Suprapubic skin (tissue), 4 donors: ENCODE measurements around the gene NNAT. TPM values are rescaled to one million over a fixed set of nuclear protein-coding genes. Genes with fewer than 3 reads are reported as not detected.
"Not testable (repeated sequence)": the region's sequence is repeated elsewhere in the genome, so short reads cannot be mapped to it uniquely, and the experiment has no call there.

ENCODE experiments used
- DNase-seq, 2 donors: peaks; one replicate each; pipeline ENCODE4 v3.0.0-alpha.2; 2019; ENCODE audit warnings: low spot score in 2 of 2
- H3K27ac ChIP-seq: fragments of 200-600 bp; sonication (generic); one replicate; pipeline ENCODE4 v1.5.1; 2019
- H3K27me3 ChIP-seq: fragments of 200-600 bp; sonication (generic); one replicate; pipeline ENCODE4 v1.5.1; 2019
- H3K36me3 ChIP-seq: fragments of 200-600 bp; sonication (generic); one replicate; pipeline ENCODE4 v1.5.1; 2019
- H3K4me1 ChIP-seq: fragments of 200-600 bp; sonication (generic); one replicate; pipeline ENCODE4 v1.5.1; 2019
- H3K4me3 ChIP-seq: fragments of 200-600 bp; sonication (generic); one replicate; pipeline ENCODE4 v1.5.1; 2019; ENCODE audit warnings: mild to moderate bottlenecking
- H3K9me3 ChIP-seq: fragments of 200-600 bp; sonication (generic); one replicate; pipeline ENCODE4 v1.5.1; 2019
- CTCF ChIP-seq, 2 donors: fragments of 200-600 bp in 1 of 2; fragments of 450-650 bp in 1 of 2; sonication (generic) in 1 of 2; IDR thresholded peaks; one replicate each; pipeline ENCODE4 v1.5.1; 2016 to 2019; ENCODE audit warnings: antibody characterized with exemption in 2 of 2, mild to moderate bottlenecking in 1 of 2, moderate library complexity in 1 of 2
- EP300 ChIP-seq: sonication (generic); formaldehyde crosslinking; IDR thresholded peaks from one replicate; pipeline ENCODE4 v1.6.1; 2017; ENCODE audit warnings: antibody characterized with exemption
- POLR2A ChIP-seq, 2 donors: fragments of 450-650 bp; IDR thresholded peaks; one replicate each; pipeline ENCODE4 v1.6.1; 2017; ENCODE audit warnings: antibody characterized with exemption in 2 of 2, mild to moderate bottlenecking in 2 of 2, moderate library complexity in 2 of 2
- POLR2AphosphoS5 ChIP-seq, 3 donors: sonication (generic); formaldehyde crosslinking; IDR thresholded peaks; one replicate each; pipeline ENCODE4 v1.6.1; 2017; ENCODE audit warnings: antibody characterized with exemption in 3 of 3
- whole genome bisulfite sequencing: methylation state at CpG from one replicate; pipeline ENCODE4 v1.1.5; 2018; 5-methylcytosine and 5-hydroxymethylcytosine counted together
- total RNA-seq, 4 donors: library from RNA; depleted of rRNA; stranded (reverse); fragments of >200 nt; gene quantifications; one replicate each; pipeline ENCODE4 v1.1.0, GENCODE V29; 2016

Gene NNAT
- 10 to 100 TPM in 1 of 4 donors, 1 to 10 TPM in 3; 3.0 to 15.2 (median 6.2) TPM for total RNA-seq

- Histone ChIP-seq H3K4me1 (peaks cover 74% of the 10 kb centered on the region), H3K9me3 (no peaks in the 10 kb centered on the region), H3K36me3 (peaks cover 12% of the 10 kb centered on the region), H3K27me3 (no peaks in the 10 kb centered on the region), H3K27ac (no peak within 1 kb of the TSS), H3K4me3 (peak within 1 kb of the TSS; percentile 22)
- TF ChIP-seq POLR2A (IDR thresholded peaks at IDR 0.05) (no peak), POLR2AphosphoS5 (IDR thresholded peaks at IDR 0.05) (no peak), EP300 (no peak), CTCF (IDR thresholded peaks at IDR 0.05) (no peak)
- no peak for DNase-seq
- WGBS = 71% methylated on average over 68 of the region's 69 CpGs
These were observed at the start of gene NNAT for GRCh38 chr20:37521061-37521771. NNAT (plus strand) TSS chr20:37521250; CDS start chr20:37521332, 82 bp downstream.

GRCh38 chr20:37471741-37472235, 49.3 kb upstream of the NNAT start:
- H3K36me3 ChIP-seq = no peaks in the 10 kb centered on the region
- no peak overlapping the region for H3K4me3 ChIP-seq
- no peaks in the 10 kb centered on the region for H3K9me3 ChIP-seq
- TF ChIP-seq EP300 = no peak
- TF ChIP-seq POLR2AphosphoS5 (IDR thresholded peaks at IDR 0.05) = no peak
- TF ChIP-seq POLR2A (IDR thresholded peaks at IDR 0.05) = no peak
- no peak for TF ChIP-seq CTCF (IDR thresholded peaks at IDR 0.05)
- H3K27me3 ChIP-seq = no peaks in the 10 kb centered on the region
- no peak overlapping the region for H3K27ac ChIP-seq
- H3K4me1 ChIP-seq = no peaks in the 10 kb centered on the region
- WGBS = 80% methylated on average over 7 of the region's 7 CpGs
- no peak for DNase-seq

- not testable (repeated sequence) for H3K27ac ChIP-seq, H3K27me3 ChIP-seq, DNase-seq, H3K4me3 ChIP-seq, H3K9me3 ChIP-seq, H3K36me3 ChIP-seq, H3K4me1 ChIP-seq
- WGBS = 91% methylated on average over 6 of the region's 6 CpGs
These were observed 48.6 kb upstream of the NNAT start for GRCh38 chr20:37472435-37472834.

- H3K4me1 ChIP-seq = no peaks in the 10 kb centered on the region
- H3K36me3 ChIP-seq = no peaks in the 10 kb centered on the region
- H3K4me3 ChIP-seq = no peak overlapping the region
- 78% methylated on average over 8 of the region's 11 CpGs for WGBS
- H3K9me3 ChIP-seq = no peaks in the 10 kb centered on the region
- H3K27ac ChIP-seq = no peak overlapping the region
- TF ChIP-seq CTCF (IDR thresholded peaks at IDR 0.05) (no peak), EP300 (no peak), POLR2A (IDR thresholded peaks at IDR 0.05) (no peak), POLR2AphosphoS5 (IDR thresholded peaks at IDR 0.05) (no peak)
- H3K27me3 ChIP-seq = no peaks in the 10 kb centered on the region
- no peak for DNase-seq
These were observed 47.6 kb upstream of the NNAT start for GRCh38 chr20:37473249-37474000.

GRCh38 chr20:37474386-37474785, 46.7 kb upstream of the NNAT start:
- no peaks in the 10 kb centered on the region for H3K27me3 ChIP-seq
- H3K9me3 ChIP-seq = no peaks in the 10 kb centered on the region
- no peaks in the 10 kb centered on the region for H3K36me3 ChIP-seq
- no peak overlapping the region for H3K27ac ChIP-seq
- H3K4me3 ChIP-seq = no peak overlapping the region
- H3K4me1 ChIP-seq = no peaks in the 10 kb centered on the region
- WGBS = 82% methylated on average over 4 of the region's 4 CpGs
- TF ChIP-seq CTCF (IDR thresholded peaks at IDR 0.05) (no peak), POLR2AphosphoS5 (IDR thresholded peaks at IDR 0.05) (no peak), POLR2A (IDR thresholded peaks at IDR 0.05) (no peak), EP300 (no peak)
- DNase-seq = no peak
